HG03432 (cell line): ENCODE results near the gene NRF1.
A peak's percentile ranks its signal among the peaks of the same experiment; 100 is the strongest.
"Not testable (repeated sequence)": the region's sequence is repeated elsewhere in the genome, so short reads cannot be mapped to it uniquely, and the experiment has no call there.

Source experiments
- ATAC-seq: cut with Tn5 transposase; IDR thresholded peaks from one replicate; pipeline ENCODE4 v1.9.1; 2021; ENCODE audit warnings: mild to moderate bottlenecking, moderate library complexity; ENCODE audit not compliant: unreplicated experiment

NRF1 gene

GRCh38 chr7:129605960-129606614 lies 5.4 kb upstream of the NRF1 start:
- no peak for ATAC-seq

- no peak for ATAC-seq
These were observed 4.7 kb upstream of the NRF1 start for GRCh38 chr7:129606803-129607202.

DNA sequence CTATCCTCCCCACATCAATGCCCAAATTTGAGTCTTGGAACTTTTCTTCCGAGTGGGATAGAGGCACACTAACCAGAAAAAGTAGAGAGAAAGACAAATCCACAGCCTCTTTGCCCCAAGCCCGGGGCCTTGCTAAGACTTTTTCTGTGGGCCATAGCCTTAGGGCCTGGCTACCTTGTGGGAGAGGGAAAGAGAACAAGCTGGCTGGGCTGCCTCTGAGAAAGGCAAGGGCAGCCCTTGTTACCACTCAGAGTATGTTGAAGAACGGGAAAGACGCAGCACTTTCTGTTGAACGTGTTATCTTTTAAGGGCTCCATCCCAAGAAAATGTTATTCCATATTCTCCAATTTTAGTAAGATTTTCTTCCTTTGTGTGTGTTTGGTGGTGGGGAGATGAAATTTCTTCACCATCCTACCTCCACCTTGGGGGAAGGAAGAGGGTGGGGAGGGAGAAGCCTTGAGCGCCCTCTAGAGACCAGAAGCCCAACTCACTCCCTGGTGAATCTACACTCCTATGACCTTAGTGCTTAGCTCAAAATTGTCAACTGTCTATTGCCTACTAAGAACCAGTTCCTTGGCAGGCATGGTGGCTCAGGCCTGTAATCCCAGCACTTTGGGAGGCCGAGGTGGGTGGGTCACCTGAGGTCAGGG lies 3.9 kb upstream of the NRF1 start:
- no peak for ATAC-seq

DNA sequence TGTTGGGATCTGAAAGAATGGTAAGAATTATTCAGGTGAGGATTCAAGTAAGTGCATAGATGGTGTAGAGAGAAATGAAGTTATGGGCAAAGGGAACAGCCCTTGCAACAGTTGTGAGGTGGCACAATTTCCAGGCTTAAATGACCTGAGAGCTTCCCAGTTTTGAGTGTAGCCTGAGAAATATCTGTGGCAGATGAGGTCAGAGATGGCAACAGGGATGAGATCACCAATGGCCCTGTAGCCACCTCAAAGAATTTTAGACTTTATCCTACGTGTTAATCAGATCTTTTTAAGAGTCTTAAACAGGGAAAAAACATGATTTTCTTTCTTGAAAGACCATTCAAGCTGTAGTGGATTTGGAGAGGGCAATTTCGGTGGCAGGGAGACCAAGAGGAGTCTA lies 1.9 kb upstream of the NRF1 start:
- no peak for ATAC-seq

DNA sequence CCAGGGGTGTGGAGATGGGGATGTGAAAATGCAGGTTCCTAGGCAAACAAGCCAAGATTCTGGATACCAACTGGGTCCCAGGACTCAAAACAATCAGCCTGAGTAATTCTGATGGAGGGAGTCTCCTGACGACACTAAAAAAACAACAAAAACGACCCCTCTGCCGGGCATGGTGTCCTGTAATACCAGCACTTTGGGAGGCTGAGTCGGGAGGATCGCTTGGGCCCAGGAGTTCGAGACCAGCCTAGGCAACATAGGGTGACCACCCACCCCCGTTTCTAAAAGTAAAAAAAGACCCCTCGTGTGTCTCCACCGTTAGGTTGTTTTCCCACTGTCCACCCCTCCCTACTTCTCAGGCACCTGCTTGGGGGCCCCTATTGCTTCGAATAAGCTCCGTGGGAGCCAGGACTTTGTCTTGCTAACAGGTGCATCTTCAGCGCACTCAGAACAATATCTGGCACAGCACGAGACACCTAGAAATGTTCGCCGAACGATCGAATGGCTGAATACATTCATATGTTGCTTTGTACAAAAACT lies 743 bp upstream of the NRF1 start:
- no peak for ATAC-seq

- ATAC-seq: peak; percentile 21
These were observed 844 bp downstream of the NRF1 start for GRCh38 chr7:129612112-129613015.

- no peak for ATAC-seq
These were observed 1.5 kb downstream of the NRF1 start for GRCh38 chr7:129613016-129613337.

- peak; percentile 34 for ATAC-seq
These were observed 3.5 kb downstream of the NRF1 start for GRCh38 chr7:129615018-129615417.

DNA sequence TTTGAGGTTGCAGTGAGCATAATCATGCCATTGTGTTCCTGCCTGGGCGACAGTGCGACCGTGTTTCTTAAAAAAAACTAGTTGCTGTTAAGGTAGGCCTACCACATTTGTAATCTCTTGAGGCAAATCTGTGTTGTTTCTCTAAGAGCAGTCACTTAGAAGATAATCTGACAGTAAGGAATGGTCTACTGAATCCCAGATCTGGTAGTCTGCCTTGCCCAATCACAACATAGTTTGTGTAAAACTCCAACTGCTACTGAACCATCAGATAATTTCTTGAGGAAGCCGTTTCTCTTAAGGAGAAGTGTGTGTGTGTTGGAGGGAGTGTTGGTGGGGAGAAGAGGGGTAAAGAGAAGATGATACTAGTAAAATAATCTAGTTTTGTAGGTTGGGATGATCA lies 5.0 kb downstream of the NRF1 start:
- ATAC-seq: no peak

GRCh38 chr7:129617178-129617577 lies 5.7 kb downstream of the NRF1 start:
- no peak for ATAC-seq

DNA sequence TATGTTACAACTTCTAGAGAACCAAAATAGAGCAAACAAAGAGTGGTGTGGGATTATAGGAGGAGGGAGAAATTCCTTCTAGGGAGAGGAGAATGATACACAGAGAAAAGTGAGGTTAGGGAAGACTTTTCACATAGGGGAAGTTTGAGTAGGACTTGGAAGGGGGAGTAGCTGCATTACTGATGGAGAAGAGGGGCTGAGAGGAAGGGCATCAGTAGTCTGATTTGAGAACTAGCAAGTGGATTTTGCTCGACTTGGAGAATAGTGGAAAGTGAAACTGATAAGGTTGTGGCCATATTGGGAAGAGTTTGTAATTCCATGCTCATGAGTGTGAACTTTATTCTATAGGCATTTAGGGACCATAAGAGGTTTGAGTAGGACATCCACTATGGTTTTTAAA lies 6.1 kb downstream of the NRF1 start:
- ATAC-seq: no peak

- ATAC-seq: no peak
These were observed 15.4 kb downstream of the NRF1 start for GRCh38 chr7:129626896-129627295.

GRCh38 chr7:129630341-129630740 lies 18.8 kb downstream of the NRF1 start:
- ATAC-seq: no peak

GRCh38 chr7:129634361-129635034 lies 23.0 kb downstream of the NRF1 start:
- ATAC-seq: no peak

GRCh38 chr7:129635300-129636029 lies 23.9 kb downstream of the NRF1 start:
- peak; percentile 84 for ATAC-seq

- ATAC-seq: not testable (repeated sequence)
These were observed 24.6 kb downstream of the NRF1 start for GRCh38 chr7:129636030-129636550.

GRCh38 chr7:129636641-129637040 lies 25.1 kb downstream of the NRF1 start:
- ATAC-seq: no peak

DNA sequence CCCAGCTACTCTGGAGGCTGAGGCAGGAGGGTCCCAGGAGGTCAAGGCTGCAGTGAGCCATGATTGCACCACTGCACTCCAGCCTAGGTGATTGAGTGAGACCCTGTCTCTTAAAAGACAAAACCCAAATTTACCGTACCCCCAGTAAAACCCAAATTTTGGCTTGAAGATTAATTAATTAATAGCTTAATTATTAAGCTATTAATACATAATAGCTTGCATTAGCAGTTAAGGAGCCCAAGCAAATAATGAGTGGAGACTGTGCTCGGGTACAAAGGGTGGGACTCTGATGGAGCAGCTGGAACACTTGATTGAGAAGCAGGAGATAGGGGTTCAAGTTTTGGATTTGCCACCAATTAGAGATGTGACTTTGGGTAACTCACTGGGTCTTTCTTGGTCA lies 28.9 kb downstream of the NRF1 start:
- no peak for ATAC-seq

DNA sequence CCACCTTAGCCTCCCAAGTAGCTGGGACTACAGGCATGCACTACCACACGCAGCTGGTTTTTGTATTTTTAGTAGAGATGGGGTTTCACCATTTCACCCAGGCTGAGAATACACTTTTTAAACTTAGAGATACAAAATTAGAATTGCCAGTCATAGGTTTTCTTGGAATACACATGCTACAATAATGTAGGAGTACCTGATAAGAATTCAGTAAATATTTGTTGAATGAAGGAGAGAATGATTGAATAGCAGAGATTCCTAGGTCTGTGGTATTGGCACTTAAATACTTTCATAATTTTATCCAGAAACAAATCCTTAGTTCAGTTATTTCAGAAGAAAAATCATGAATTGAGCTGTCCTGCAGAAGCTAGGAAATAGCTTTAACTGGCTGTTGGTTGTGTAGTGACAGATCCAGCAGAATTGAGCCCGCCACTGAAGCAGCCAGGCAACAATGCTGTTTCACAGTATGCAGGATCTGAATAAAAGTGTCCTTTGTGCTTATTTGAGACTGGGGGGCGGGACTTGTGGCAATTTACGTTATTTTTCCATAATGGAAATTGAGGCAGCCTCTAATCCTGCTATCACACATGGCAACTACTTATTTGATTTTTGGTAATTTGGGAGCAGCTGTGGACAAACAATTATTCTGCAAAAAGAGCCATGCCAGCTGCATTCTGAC lies 31.5 kb downstream of the NRF1 start:
- no peak for ATAC-seq
